HL-60 (cell line): ENCODE results near the gene ANKS1A.

ENCODE experiments used
- TF ChIP-seq, protein P1 (sequence below): IDR thresholded peaks from one replicate; pipeline ENCODE4 v1.5.1; 2011; ENCODE audit warnings: low read length, control low read depth, inconsistent platforms; ENCODE audit not compliant: insufficient read depth
- TF ChIP-seq, protein P2 (sequence below): IDR thresholded peaks from 2 replicates; pipeline ENCODE4 v1.6.1; 2012; ENCODE audit warnings: low read depth; ENCODE audit not compliant: insufficient replicate concordance

DNA sequence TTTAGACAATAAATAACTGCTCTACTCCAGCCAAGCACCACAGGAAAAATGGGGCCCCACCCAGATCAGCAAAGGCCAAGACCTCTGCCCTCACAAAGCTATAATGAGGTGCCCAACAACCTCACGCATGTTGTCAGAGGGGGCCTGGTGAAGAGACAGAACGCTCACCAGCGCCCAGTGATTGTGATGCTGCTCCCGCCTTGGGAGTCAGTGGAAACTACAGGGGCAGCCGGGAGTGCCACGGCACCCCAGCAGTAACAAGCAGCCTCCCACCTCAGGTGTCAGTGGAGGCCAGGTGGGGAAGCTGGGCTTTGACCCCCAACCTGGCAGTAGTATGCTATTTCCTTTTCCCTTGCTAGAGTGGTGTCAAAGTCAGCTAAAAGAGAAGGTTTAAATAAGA lies 204.7 kb downstream of the ANKS1A start:
- TF ChIP-seq, protein P1, sequence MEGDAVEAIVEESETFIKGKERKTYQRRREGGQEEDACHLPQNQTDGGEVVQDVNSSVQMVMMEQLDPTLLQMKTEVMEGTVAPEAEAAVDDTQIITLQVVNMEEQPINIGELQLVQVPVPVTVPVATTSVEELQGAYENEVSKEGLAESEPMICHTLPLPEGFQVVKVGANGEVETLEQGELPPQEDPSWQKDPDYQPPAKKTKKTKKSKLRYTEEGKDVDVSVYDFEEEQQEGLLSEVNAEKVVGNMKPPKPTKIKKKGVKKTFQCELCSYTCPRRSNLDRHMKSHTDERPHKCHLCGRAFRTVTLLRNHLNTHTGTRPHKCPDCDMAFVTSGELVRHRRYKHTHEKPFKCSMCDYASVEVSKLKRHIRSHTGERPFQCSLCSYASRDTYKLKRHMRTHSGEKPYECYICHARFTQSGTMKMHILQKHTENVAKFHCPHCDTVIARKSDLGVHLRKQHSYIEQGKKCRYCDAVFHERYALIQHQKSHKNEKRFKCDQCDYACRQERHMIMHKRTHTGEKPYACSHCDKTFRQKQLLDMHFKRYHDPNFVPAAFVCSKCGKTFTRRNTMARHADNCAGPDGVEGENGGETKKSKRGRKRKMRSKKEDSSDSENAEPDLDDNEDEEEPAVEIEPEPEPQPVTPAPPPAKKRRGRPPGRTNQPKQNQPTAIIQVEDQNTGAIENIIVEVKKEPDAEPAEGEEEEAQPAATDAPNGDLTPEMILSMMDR = no peak
- TF ChIP-seq, protein P2, sequence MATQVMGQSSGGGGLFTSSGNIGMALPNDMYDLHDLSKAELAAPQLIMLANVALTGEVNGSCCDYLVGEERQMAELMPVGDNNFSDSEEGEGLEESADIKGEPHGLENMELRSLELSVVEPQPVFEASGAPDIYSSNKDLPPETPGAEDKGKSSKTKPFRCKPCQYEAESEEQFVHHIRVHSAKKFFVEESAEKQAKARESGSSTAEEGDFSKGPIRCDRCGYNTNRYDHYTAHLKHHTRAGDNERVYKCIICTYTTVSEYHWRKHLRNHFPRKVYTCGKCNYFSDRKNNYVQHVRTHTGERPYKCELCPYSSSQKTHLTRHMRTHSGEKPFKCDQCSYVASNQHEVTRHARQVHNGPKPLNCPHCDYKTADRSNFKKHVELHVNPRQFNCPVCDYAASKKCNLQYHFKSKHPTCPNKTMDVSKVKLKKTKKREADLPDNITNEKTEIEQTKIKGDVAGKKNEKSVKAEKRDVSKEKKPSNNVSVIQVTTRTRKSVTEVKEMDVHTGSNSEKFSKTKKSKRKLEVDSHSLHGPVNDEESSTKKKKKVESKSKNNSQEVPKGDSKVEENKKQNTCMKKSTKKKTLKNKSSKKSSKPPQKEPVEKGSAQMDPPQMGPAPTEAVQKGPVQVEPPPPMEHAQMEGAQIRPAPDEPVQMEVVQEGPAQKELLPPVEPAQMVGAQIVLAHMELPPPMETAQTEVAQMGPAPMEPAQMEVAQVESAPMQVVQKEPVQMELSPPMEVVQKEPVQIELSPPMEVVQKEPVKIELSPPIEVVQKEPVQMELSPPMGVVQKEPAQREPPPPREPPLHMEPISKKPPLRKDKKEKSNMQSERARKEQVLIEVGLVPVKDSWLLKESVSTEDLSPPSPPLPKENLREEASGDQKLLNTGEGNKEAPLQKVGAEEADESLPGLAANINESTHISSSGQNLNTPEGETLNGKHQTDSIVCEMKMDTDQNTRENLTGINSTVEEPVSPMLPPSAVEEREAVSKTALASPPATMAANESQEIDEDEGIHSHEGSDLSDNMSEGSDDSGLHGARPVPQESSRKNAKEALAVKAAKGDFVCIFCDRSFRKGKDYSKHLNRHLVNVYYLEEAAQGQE = no peak
